RWPE2 (cell line): ENCODE results near the gene C22orf23.
"Not testable (repeated sequence)": the region's sequence is repeated elsewhere in the genome, so short reads cannot be mapped to it uniquely, and the experiment has no call there.

Experiments used
- ATAC-seq: fragments of 200-7000 bp; cut with Tn5 transposase; 3 replicates; pipeline ENCODE4 v1.9.1; 2021; ENCODE audit warnings: low read depth
- DNase-seq: peaks from one replicate; pipeline ENCODE4 v3.0.0-alpha.2; 2020; ENCODE audit warnings: low spot score
- H3K27ac ChIP-seq: fragments of 450-650 bp; 2 replicates; pipeline ENCODE4 v1.5.1; 2017; ENCODE audit warnings: mild to moderate bottlenecking; ENCODE audit not compliant: poor library complexity, severe bottlenecking
- H3K27me3 ChIP-seq: fragments of 250-450 bp; sonication (Bioruptor Pico); 2 replicates; pipeline ENCODE4 v1.5.1; 2021; ENCODE audit warnings: mild to moderate bottlenecking, moderate library complexity; ENCODE audit not compliant: insufficient read depth, poor library complexity, severe bottlenecking
- H3K36me3 ChIP-seq: fragments of 250-450 bp; sonication (Bioruptor Pico); 2 replicates; pipeline ENCODE4 v1.5.1; 2020; ENCODE audit warnings: low read depth, mild to moderate bottlenecking, moderate library complexity
- H3K4me1 ChIP-seq: fragments of 250-450 bp; sonication (Bioruptor Pico); 2 replicates; pipeline ENCODE4 v1.5.1; 2021; ENCODE audit warnings: mild to moderate bottlenecking, moderate library complexity; ENCODE audit not compliant: insufficient read depth, poor library complexity, severe bottlenecking
- H3K4me3 ChIP-seq: fragments of 250-450 bp; sonication (Bioruptor Pico); 2 replicates; pipeline ENCODE4 v1.5.1; 2021; ENCODE audit warnings: mild to moderate bottlenecking, moderate library complexity; ENCODE audit not compliant: severe bottlenecking
- H3K9me3 ChIP-seq: fragments of 250-450 bp; sonication (Bioruptor Pico); 2 replicates; pipeline ENCODE4 v1.5.1; 2021; ENCODE audit warnings: mild to moderate bottlenecking, moderate library complexity; ENCODE audit not compliant: severe bottlenecking
- CTCF ChIP-seq: fragments of 450-650 bp; IDR thresholded peaks from one replicate; pipeline ENCODE4 v1.5.1; 2017; ENCODE audit warnings: mild to moderate bottlenecking, moderate library complexity; ENCODE audit not compliant: poor library complexity, severe bottlenecking

C22orf23 gene

GRCh38 chr22:37976547-37976946 is 23.1 kb upstream of the C22orf23 start:
- ATAC-seq = no peak
- no peaks in the 10 kb centered on the region for H3K9me3 ChIP-seq
- H3K4me3 ChIP-seq = no peak overlapping the region
- H3K36me3 ChIP-seq = no peaks in the 10 kb centered on the region
- H3K27me3 ChIP-seq = no peaks in the 10 kb centered on the region
- no peak for TF ChIP-seq CTCF
- H3K4me1 ChIP-seq = no peaks in the 10 kb centered on the region
- DNase-seq = no peak
- no peak overlapping the region for H3K27ac ChIP-seq

GRCh38 chr22:37976022-37976421 is 22.6 kb upstream of the C22orf23 start:
- not testable (repeated sequence) for H3K27ac ChIP-seq, H3K4me3 ChIP-seq, H3K27me3 ChIP-seq, DNase-seq, H3K36me3 ChIP-seq, H3K4me1 ChIP-seq, ATAC-seq, H3K9me3 ChIP-seq

DNA sequence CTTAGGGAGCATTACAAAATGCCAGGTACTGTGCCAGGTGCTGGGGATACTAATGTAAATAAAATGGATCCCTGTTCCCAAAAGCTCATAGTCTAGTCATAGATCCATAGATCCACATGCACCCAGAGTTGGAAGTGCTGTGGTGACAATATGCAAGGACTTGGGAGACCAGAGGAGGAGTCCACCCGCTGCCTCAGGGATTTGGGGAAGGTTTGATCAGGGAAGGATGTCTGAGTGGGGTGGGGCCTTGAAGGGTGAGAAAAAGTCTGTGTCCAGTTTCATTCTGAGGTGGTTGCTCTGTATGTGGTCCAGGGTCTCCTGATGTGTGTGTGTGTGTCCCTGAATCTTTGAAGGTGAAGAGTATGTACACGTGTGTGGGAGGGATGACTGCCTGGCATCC is 21.8 kb upstream of the C22orf23 start:
- Histone ChIP-seq H3K36me3 (no peaks in the 10 kb centered on the region), H3K27me3 (no peaks in the 10 kb centered on the region), H3K4me1 (no peaks in the 10 kb centered on the region), H3K4me3 (no peak overlapping the region), H3K27ac (no peak overlapping the region), H3K9me3 (no peaks in the 10 kb centered on the region)
- TF ChIP-seq CTCF = no peak
- no peak for ATAC-seq
- DNase-seq = no peak

DNA sequence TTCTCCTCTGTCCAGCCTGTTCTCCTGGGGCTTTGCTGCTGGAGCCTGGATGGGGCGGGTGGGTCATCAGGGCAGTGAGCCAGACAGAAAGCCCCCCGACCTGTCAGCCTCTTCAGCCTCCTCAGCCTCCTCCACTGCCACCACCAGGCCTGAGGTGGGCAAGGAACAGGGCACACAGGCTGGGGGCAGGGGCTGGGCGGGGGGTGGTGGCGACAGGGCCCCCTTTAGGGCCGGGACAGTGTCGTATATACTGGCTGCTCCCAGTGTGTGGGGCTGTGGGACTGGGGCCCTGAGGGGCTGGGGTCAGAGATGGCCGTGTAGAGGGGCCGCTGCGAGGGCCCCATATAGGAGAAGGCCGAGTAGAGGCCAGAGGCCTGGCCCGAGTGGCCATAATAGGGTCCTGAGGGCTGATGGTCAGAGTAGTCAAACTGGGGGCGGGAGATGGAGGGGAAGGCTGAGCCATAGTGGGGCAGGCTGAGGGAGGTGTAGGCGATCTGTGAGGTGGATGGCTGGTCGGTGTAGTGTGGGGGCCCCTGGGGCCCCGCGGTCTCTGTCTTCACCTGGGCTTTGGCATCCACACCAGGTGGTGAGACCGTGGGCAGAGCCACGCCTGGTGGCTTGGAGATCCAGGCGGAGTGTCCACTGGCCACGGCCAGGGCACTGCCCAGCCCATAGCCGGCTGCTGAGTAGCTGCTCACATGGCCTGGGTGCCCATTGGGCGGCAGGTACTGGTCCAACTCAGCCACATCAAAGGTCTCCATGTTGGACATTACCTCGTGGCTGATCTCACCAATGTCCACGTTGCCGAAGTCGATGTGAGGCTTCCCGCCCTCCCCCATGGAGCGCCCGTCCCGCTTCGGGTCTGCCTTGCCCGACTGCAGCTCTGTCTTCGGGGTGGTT is 20.1 kb upstream of the C22orf23 start:
- Histone ChIP-seq H3K27ac (no peak overlapping the region), H3K4me3 (no peak overlapping the region), H3K9me3 (no peaks in the 10 kb centered on the region), H3K4me1 (no peaks in the 10 kb centered on the region), H3K27me3 (no peaks in the 10 kb centered on the region), H3K36me3 (no peaks in the 10 kb centered on the region)
- no peak for TF ChIP-seq CTCF
- ATAC-seq (no peak), DNase-seq (no peak)

- H3K36me3 ChIP-seq = peaks cover 10% of the 10 kb centered on the region
Observed at GRCh38 chr22:37972527-37972926, 19.1 kb upstream of the C22orf23 start.

More at GRCh38 chr22:37972527-37972926, 19.1 kb upstream of the C22orf23 start:
- no peak for TF ChIP-seq CTCF
- ATAC-seq (no peak), DNase-seq (no peak)
- Histone ChIP-seq H3K4me3 (no peak overlapping the region), H3K27ac (no peak overlapping the region), H3K27me3 (no peaks in the 10 kb centered on the region), H3K4me1 (no peaks in the 10 kb centered on the region), H3K9me3 (no peaks in the 10 kb centered on the region)
